GM21515 (cell line): Measurements from ENCODE around the gene LYPD3.
A peak's percentile ranks its signal among the peaks of the same experiment; 100 is the strongest.
"Not testable (repeated sequence)": the region's sequence is repeated elsewhere in the genome, so short reads cannot be mapped to it uniquely, and the experiment has no call there.

Experiments
- ATAC-seq: cut with Tn5 transposase; IDR thresholded peaks from one replicate; pipeline ENCODE4 v1.9.1; 2021; ENCODE audit not compliant: unreplicated experiment

Gene LYPD3

GRCh38 chr19:43465468-43466120 lies at the start of gene LYPD3:
LYPD3 (minus strand) TSS chr19:43465608; CDS start chr19:43465571, 37 bp downstream.
- no peak for ATAC-seq

GRCh38 chr19:43512399-43512798 lies 47.0 kb upstream of the LYPD3 start:
- not testable (repeated sequence) for ATAC-seq

GRCh38 chr19:43511324-43511723 lies 45.9 kb upstream of the LYPD3 start:
- ATAC-seq = no peak

- no peak for ATAC-seq
These were observed 45.3 kb upstream of the LYPD3 start for GRCh38 chr19:43510713-43511112.

GRCh38 chr19:43507880-43508279 lies 42.5 kb upstream of the LYPD3 start:
- ATAC-seq = no peak

- ATAC-seq = no peak
These were observed 41.2 kb upstream of the LYPD3 start for GRCh38 chr19:43506629-43507028.

- ATAC-seq = no peak
These were observed 40.5 kb upstream of the LYPD3 start for GRCh38 chr19:43505941-43506340.

- no peak for ATAC-seq
These were observed 39.7 kb upstream of the LYPD3 start for GRCh38 chr19:43505186-43505456.

GRCh38 chr19:43504426-43505185 lies 39.2 kb upstream of the LYPD3 start, which contains the start of gene PHLDB3:
PHLDB3 (minus strand) TSS chr19:43504746; CDS start chr19:43504118, 628 bp downstream.
- peak; percentile 26 for ATAC-seq

- peak; percentile 77 for ATAC-seq
These were observed 38.4 kb upstream of the LYPD3 start for GRCh38 chr19:43503501-43504425.

- ATAC-seq = no peak
These were observed 37.1 kb upstream of the LYPD3 start for GRCh38 chr19:43502419-43502976.

GRCh38 chr19:43501661-43502418 lies 36.4 kb upstream of the LYPD3 start:
- no peak for ATAC-seq

- no peak for ATAC-seq
These were observed 33.6 kb upstream of the LYPD3 start for GRCh38 chr19:43499042-43499441.

GRCh38 chr19:43498233-43498842 lies 32.9 kb upstream of the LYPD3 start:
- ATAC-seq = no peak

- no peak for ATAC-seq
These were observed 31.6 kb upstream of the LYPD3 start for GRCh38 chr19:43496960-43497359.

- ATAC-seq = no peak
These were observed 29.7 kb upstream of the LYPD3 start for GRCh38 chr19:43495082-43495481.

- ATAC-seq = no peak
These were observed 25.4 kb upstream of the LYPD3 start for GRCh38 chr19:43490759-43491158.

- ATAC-seq = no peak
These were observed 24.7 kb upstream of the LYPD3 start for GRCh38 chr19:43489979-43490599.

GRCh38 chr19:43489310-43489709 lies 23.9 kb upstream of the LYPD3 start:
- no peak for ATAC-seq

GRCh38 chr19:43488179-43488578 lies 22.8 kb upstream of the LYPD3 start:
- ATAC-seq = no peak
